Naive thymus-derived CD8-positive, alpha-beta T cell (primary cell): ENCODE data around the gene SUSD1. TPM values are rescaled to one million over a fixed set of nuclear protein-coding genes. Genes with fewer than 3 reads are reported as not detected.

Experiments
- ATAC-seq, 2 donors: fragments of 150-1000 bp; cut with Tn5 transposase in 1 of 2; sonication (Bioruptor Pico), chemical (Tn5 transposase) in 1 of 2; 1 replicate in 1 of 2; 2 replicates in 1 of 2; pipeline ENCODE4 v1.10.0; 2021; ENCODE audit warnings: mild to moderate bottlenecking in 2 of 2, moderate library complexity in 2 of 2
- POLR2A ChIA-PET: fragments of 350-600 bp; sonication (Branson Sonifier 250); formaldehyde crosslinking; loops from one replicate; lab custom pipeline; 2021; ENCODE audit warnings: antibody characterized with exemption; lab: Charles Lee
- DNase-seq, 10 donors: peaks; one replicate each; pipeline versions ENCODE4 v3.0.0 to v3.0.0-alpha.2; 2020 to 2022
- H3K27ac Mint-ChIP-seq, 10 donors: one replicate each; pipeline ENCODE4 v1.8.0; 2020 to 2022; ENCODE audit warnings: mild to moderate bottlenecking in 10 of 10, mixed read lengths in 10 of 10, moderate library complexity in 4 of 10, inconsistent platforms in 1 of 10
- H3K27me3 Mint-ChIP-seq, 5 donors: one replicate each; pipeline ENCODE4 v1.8.0; 2021 to 2022; ENCODE audit warnings: mixed read lengths in 5 of 5
- H3K36me3 Mint-ChIP-seq, 3 donors: one replicate each; pipeline ENCODE4 v1.8.0; 2020 to 2022; ENCODE audit warnings: mixed read lengths in 3 of 3, mild to moderate bottlenecking in 2 of 3, inconsistent platforms in 1 of 3
- H3K4me1 Mint-ChIP-seq, 4 donors: one replicate each; pipeline ENCODE4 v1.8.0; 2021 to 2022; ENCODE audit warnings: mixed read lengths in 4 of 4
- H3K4me3 Mint-ChIP-seq, 10 donors: one replicate each; pipeline ENCODE4 v1.8.0; 2020 to 2022; ENCODE audit warnings: mild to moderate bottlenecking in 10 of 10, mixed read lengths in 10 of 10, moderate library complexity in 6 of 10, inconsistent platforms in 1 of 10
- H3K9me3 Mint-ChIP-seq, 9 donors: one replicate each; pipeline ENCODE4 v1.8.0; 2020 to 2022; ENCODE audit warnings: mixed read lengths in 9 of 9, mild to moderate bottlenecking in 3 of 9, inconsistent platforms in 1 of 9, moderate library complexity in 1 of 9
- polyA plus RNA-seq, 3 donors: library from polyadenylated mRNA; unstranded; fragments of 300-500 nt; fragmentation: Illumina TruSeq; gene quantifications; one replicate each; pipeline ENCODE4 v1.2.3, GENCODE V29; 2021
- total RNA-seq, 8 experiments: library from RNA in 2 of 8; stranded (reverse) in 2 of 8; gene quantifications; one replicate each; pipeline ENCODE4 v1.2.3 and lab custom pipeline; 2021 to 2026

SUSD1 gene
- total and polyA plus RNA-seq, 5 experiments from 2014 or later: 2.5 to 12.4 (median 4.1) TPM

DNA sequence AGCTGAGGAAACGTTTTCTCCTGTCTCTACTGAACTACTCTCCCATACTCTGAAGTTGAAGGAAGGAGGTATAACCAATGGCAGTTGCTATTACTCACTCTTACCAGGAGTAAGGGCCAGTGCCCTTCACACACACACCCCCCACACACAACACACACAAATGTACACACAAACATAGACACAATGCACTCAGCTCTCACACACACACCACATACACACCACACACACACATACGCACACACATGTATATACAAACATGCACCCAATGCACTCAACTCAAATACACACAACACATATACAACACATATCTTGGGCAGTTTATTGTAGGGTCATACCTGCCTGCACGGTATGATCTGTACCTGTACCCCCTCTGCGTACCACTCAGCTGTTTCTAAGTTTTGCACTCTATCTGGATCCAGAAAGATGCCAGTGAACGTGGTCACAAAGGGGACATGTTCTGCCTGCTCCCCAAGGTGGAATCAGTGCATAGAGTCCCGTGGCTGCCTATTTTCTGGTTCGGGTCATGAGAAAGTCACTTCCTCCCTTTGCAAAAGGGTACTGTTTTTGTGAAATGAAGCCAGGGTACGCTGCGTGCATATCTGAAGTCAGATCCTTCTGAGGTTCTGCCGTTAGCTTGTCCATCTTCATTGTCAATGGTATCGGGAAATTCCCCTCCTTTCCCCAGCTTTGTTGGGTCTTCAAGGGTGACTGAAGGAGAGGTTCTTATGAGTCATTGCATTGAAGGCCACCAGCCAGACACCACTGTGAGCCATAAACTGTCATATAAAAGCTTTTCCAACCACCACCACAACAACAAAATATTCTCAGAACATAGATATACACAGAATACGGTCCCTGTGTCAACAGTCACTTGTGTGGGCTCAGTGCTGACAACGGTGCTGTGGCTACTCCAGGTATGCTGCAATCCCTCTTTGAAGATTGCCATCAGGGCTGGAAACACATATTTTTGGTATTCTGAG lies 146.6 kb downstream of the SUSD1 start:
- H3K27ac Mint-ChIP-seq: no peak overlapping the region
- POLR2A ChIA-PET: no interaction called here
- DNase-seq: no peak
- H3K9me3 Mint-ChIP-seq: peaks cover 0 to 9% (median 0%) of the 10 kb centered on the region in 9 donors
- peaks cover 0 to 5% (median 4%) of the 10 kb centered on the region in 3 donors for H3K36me3 Mint-ChIP-seq
- peak in 1 of 2 donors; percentile 41 for ATAC-seq
- H3K27me3 Mint-ChIP-seq: peaks cover 5 to 39% (median 15%) of the 10 kb centered on the region in 5 donors
- peaks cover 8 to 51% (median 11%) of the 10 kb centered on the region in 4 donors for H3K4me1 Mint-ChIP-seq
- no peak overlapping the region for H3K4me3 Mint-ChIP-seq

DNA sequence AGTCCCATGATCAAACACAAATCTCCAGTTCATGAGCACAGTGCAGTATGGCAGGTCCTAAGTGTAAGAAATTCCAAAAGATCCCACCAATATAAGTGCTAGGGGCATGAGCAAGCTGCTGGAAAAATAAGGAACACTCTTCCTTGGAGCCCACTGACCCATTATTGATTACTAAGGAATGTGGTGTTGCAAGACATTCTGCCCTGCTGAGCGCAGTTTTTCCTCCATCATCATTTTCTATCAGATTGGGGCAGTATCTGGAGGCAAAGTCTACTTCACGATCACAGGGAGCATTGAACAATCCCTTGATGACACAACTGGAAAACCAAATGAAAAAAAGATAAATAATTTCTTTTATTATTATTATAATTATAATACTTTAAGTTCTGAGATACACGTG lies 149.2 kb downstream of the SUSD1 start:
- peaks cover 4 to 30% (median 8%) of the 10 kb centered on the region in 4 donors for H3K4me1 Mint-ChIP-seq
- no peak overlapping the region for H3K4me3 Mint-ChIP-seq
- peaks cover 2 to 22% (median 5%) of the 10 kb centered on the region in 5 donors for H3K27me3 Mint-ChIP-seq

GRCh38 chr9:112021742-112022141 lies 153.4 kb downstream of the SUSD1 start:
- peaks cover 0 to 9% (median 0%) of the 10 kb centered on the region in 9 donors for H3K9me3 Mint-ChIP-seq
- no peak overlapping the region for H3K4me3 Mint-ChIP-seq
- H3K27ac Mint-ChIP-seq: no peak overlapping the region
- H3K4me1 Mint-ChIP-seq: peaks cover 0 to 11% (median 0%) of the 10 kb centered on the region in 4 donors
- DNase-seq: no peak
- ATAC-seq: no peak
- H3K27me3 Mint-ChIP-seq: peaks cover 0 to 10% (median 4%) of the 10 kb centered on the region in 5 donors
- peaks cover 0 to 4% (median 0%) of the 10 kb centered on the region in 3 donors for H3K36me3 Mint-ChIP-seq
- POLR2A ChIA-PET: no interaction called here

More for the DNA sequence above, 149.2 kb downstream of the SUSD1 start:
- Mint-ChIP-seq H3K9me3 (peaks cover 0 to 9% (median 0%) of the 10 kb centered on the region in 9 donors), H3K27ac (no peak overlapping the region), H3K36me3 (peaks cover 0 to 4% (median 2%) of the 10 kb centered on the region in 3 donors)
- no peak for ATAC-seq
- no peak for DNase-seq
- POLR2A ChIA-PET: no interaction called here

DNA sequence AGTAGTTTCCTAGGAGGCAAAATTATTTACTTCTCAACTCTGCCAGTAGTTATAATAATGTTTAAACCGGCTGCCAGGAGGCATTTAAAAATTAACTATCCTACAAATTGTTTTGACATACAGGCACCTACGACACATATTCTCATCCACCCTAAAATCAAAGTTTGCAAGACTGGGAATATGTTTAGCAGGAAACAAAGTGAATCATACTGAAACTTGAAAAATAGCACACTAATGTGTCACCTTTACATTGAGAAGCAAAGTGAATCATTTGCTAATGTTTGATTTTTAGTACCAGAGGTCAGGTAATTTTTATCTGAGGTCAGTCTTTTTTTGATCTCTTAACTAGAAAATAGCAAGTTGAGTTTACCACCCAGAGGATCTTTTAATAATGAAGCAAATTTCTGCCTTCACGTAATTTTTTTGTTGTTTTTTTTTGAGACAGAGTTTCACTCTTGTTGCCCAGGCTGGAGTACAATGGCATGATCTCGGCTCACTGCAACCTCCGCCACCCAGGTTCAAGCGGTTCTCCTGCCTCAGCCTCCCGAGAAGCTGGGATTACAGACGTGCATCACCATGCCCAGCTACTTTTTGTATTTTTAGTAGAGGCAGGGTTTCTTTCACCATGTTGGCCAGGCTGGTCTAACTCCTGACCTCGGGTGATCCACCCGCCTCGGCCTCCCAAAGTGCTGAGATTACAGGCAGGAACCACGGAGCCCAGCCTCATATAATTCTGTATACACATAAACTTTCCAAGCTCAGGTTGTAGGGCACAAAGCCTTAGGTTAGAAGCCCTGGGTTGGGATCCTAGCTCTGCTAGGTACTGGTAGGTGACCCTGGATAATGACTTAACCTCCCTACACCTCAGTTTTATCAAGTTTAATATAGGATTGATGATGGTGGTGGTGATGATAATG lies 154.2 kb downstream of the SUSD1 start:
- H3K9me3 Mint-ChIP-seq: peaks cover 0 to 9% (median 0%) of the 10 kb centered on the region in 9 donors
- H3K27ac Mint-ChIP-seq: no peak overlapping the region
- ATAC-seq (no peak), DNase-seq (no peak)
- no peak overlapping the region for H3K4me3 Mint-ChIP-seq
- H3K27me3 Mint-ChIP-seq: peaks cover 0 to 10% (median 4%) of the 10 kb centered on the region in 5 donors
- H3K36me3 Mint-ChIP-seq: peaks cover 0 to 4% (median 0%) of the 10 kb centered on the region in 3 donors
- peaks cover 0 to 11% (median 0%) of the 10 kb centered on the region in 4 donors for H3K4me1 Mint-ChIP-seq
- POLR2A ChIA-PET: no interaction called here

DNA sequence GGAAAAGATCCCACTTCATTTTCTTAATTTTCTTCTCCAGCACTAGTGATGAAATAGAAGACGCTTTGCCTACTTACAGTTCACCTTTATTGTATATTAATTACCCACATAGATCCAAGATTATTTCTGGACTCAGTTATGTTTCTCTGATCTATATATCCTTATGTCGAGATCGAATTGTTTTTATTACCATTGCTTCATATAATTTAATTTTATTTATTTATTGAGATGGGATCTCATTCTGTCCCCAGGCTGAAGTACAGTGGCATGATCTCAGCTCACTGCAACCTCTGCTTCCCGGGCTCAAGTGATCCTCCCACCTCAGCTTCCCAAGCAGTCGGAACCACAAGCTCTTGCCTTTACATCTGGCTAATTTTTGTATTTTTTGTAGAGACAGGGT lies 157.2 kb downstream of the SUSD1 start:
- DNase-seq (no peak), ATAC-seq (no peak)
- POLR2A ChIA-PET: no interaction called here
- H3K27me3 Mint-ChIP-seq: peaks cover 0 to 2% (median 0%) of the 10 kb centered on the region in 5 donors
- no peak overlapping the region for H3K4me3 Mint-ChIP-seq
- peaks cover 0 to 20% (median 0%) of the 10 kb centered on the region in 4 donors for H3K4me1 Mint-ChIP-seq
- H3K9me3 Mint-ChIP-seq: no peaks in the 10 kb centered on the region
- no peak overlapping the region for H3K27ac Mint-ChIP-seq
- no peaks in the 10 kb centered on the region for H3K36me3 Mint-ChIP-seq

GRCh38 chr9:112015736-112016135 lies 159.4 kb downstream of the SUSD1 start:
- Mint-ChIP-seq H3K27ac (no peak overlapping the region), H3K4me3 (no peak overlapping the region), H3K36me3 (no peaks in the 10 kb centered on the region), H3K27me3 (no peaks in the 10 kb centered on the region), H3K4me1 (peaks cover 0 to 33% (median 0%) of the 10 kb centered on the region in 4 donors), H3K9me3 (no peaks in the 10 kb centered on the region)
- POLR2A ChIA-PET: interaction anchor here (0.6 kb wide), 1 partner anchor 38 kb away, joined by 3 read pairs; no protein-coding TSS in a partner anchor
- ATAC-seq (no peak), DNase-seq (no peak)

DNA sequence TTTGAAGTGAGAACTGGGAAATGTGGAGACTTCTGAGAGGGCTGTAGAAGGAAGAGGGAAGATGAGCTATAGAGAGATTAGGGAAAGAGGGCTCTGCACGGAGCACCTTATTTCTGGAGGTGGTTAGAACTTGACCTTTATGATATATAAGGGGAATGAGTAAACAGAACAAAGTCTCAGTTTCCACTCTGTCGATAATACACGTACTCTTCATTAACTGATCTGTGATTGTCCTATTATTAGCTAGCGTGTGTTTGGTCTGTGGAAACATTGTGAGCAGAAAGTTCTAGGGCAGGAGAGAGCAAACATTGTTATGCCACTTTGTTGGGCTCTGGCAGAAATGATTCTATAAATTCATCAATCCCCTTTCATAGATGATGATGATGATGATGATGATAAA lies 159.9 kb downstream of the SUSD1 start:
- Mint-ChIP-seq H3K4me1 (peaks cover 0 to 29% (median 0%) of the 10 kb centered on the region in 4 donors), H3K4me3 (no peak overlapping the region), H3K27me3 (no peaks in the 10 kb centered on the region), H3K9me3 (no peaks in the 10 kb centered on the region), H3K27ac (no peak overlapping the region), H3K36me3 (no peaks in the 10 kb centered on the region)
- ATAC-seq (no peak), DNase-seq (no peak)
- POLR2A ChIA-PET: interaction anchor here (0.6 to 1.6 kb wide), 2 partner anchors 12 to 38 kb away, joined by 3 read pairs; no protein-coding TSS in a partner anchor

DNA sequence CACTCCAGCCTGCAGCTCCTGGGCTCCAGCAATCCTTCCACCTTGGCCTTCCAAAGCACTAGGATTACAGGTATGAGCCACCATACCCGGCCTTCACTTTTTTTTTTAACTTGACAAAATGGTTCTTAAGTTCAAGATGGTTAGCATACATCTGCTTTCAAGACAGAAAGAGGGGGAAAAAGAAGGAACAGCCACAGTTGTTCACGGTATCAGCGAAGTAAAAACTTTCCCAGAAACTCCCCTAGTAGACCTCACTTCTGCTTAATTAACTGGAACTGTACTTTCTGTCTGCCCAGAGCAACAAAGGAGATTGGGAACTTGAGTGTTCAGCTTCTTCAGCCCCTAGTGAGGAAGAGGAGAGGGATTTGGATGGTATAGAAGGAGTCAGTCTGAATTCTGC lies 161.8 kb downstream of the SUSD1 start:
- DNase-seq (no peak), ATAC-seq (no peak)
- Mint-ChIP-seq H3K27ac (no peak overlapping the region), H3K4me3 (no peak overlapping the region), H3K4me1 (peaks cover 0 to 28% (median 0%) of the 10 kb centered on the region in 4 donors), H3K9me3 (no peaks in the 10 kb centered on the region), H3K36me3 (no peaks in the 10 kb centered on the region), H3K27me3 (no peaks in the 10 kb centered on the region)
- POLR2A ChIA-PET: no interaction called here

- no peak overlapping the region for H3K4me3 Mint-ChIP-seq
- DNase-seq: no peak
- ATAC-seq: no peak
- H3K4me1 Mint-ChIP-seq: peaks cover 3 to 34% (median 7%) of the 10 kb centered on the region in 4 donors
- POLR2A ChIA-PET: no interaction called here
- H3K27me3 Mint-ChIP-seq: no peaks in the 10 kb centered on the region
- H3K27ac Mint-ChIP-seq: peak overlapping the region in 2 of 10 donors; percentile 4 to 44
- no peaks in the 10 kb centered on the region for H3K9me3 Mint-ChIP-seq
- no peaks in the 10 kb centered on the region for H3K36me3 Mint-ChIP-seq
These were observed 162.8 kb downstream of the SUSD1 start for GRCh38 chr9:112012026-112012902.

DNA sequence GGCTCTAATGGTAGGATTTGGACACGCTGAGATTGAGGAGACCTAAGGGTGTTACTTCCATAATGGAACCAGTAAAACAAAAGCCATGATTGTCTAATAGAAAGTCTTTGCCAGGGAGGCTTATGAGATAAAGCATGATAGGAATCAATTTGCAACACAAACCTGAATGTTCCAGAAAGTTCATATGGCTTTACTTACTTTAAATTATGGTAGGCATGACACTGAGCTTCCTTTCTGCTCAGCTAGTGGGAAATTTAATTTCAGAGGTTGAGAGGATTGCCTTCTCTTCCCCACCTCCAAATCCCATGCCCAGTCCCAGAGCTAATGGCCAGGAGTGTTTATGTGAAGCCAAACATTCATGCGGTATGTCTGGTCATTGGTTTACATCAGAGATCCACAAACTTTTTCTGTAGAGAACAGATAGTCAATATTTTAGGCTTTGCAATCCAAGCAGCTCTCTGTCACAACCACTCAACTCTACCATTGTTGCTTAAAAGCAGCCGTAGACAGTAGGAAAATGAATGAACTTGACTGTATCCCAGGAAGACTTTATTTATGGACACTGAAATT lies 164.0 kb downstream of the SUSD1 start:
- Mint-ChIP-seq H3K4me1 (peaks cover 3 to 36% (median 7%) of the 10 kb centered on the region in 4 donors), H3K9me3 (no peaks in the 10 kb centered on the region), H3K27me3 (no peaks in the 10 kb centered on the region), H3K36me3 (no peaks in the 10 kb centered on the region), H3K27ac (no peak overlapping the region), H3K4me3 (no peak overlapping the region)
- DNase-seq (no peak), ATAC-seq (no peak)
- POLR2A ChIA-PET: no interaction called here

- no peaks in the 10 kb centered on the region for H3K27me3 Mint-ChIP-seq
- ATAC-seq (no peak), DNase-seq (no peak)
- no peak overlapping the region for H3K4me3 Mint-ChIP-seq
- H3K9me3 Mint-ChIP-seq: no peaks in the 10 kb centered on the region
- POLR2A ChIA-PET: no interaction called here
- no peaks in the 10 kb centered on the region for H3K36me3 Mint-ChIP-seq
- no peak overlapping the region for H3K27ac Mint-ChIP-seq
- H3K4me1 Mint-ChIP-seq: peaks cover 3 to 40% (median 7%) of the 10 kb centered on the region in 4 donors
These were observed 164.6 kb downstream of the SUSD1 start for GRCh38 chr9:112010537-112010936.
